ENCODE data around the gene SLC9A9. TPM values are rescaled to one million over a fixed set of nuclear protein-coding genes. Genes with fewer than 3 reads are reported as not detected.

SLC9A9 gene
- total RNA-seq, 4 donors from 2014 or later: 10.1 to 27.2 (median 16.7) TPM

DNA sequence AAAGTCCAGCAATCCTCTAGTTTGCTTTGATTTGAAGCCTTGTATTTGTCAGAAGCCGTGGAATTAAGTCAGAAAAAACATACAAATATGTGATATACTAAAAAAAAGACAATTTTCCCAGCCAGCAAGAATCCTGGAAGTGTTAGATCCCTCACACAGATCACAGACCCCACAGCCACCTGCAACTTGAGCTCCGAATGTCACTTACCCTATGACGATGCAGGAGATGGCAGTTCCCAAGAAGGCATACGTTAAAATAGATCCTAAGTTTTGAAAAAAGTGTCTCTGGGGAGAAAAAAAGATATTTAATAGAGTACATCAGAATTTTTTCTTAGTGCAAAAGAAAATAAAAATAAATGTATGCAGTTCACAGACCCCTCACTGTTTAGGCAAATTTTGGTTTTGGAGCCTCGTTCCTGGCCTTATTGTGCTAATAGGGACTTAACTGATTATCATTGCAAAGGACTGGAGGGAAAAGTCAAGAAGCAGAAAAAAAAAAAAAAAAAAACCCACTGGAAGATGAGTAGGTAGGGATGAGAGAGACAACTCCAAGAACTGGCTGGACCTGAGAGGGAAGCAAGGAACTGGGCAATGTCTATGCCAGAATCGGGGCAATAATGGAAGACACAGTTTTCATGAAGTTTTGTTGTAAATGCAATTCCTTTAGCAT is 53.3 kb downstream of the SLC9A9 start:
- Histone ChIP-seq H3K4me3 (no peak overlapping the region), H3K27ac (no peak overlapping the region), H3K9me3 (peaks cover 0 to 4% (median 0%) of the 10 kb centered on the region in 3 donors), H3K27me3 (no peaks in the 10 kb centered on the region), H3K4me1 (peaks cover 0 to 16% (median 4%) of the 10 kb centered on the region in 3 donors), H3K36me3 (no peaks in the 10 kb centered on the region)
- no peak for ATAC-seq
- WGBS, 2 donors (ENCODE audit: low coverage in 1 of 2): 76 to 77% methylated on average over 5 to 6 of the region's 6 CpGs
- TF ChIP-seq CTCF (IDR thresholded peaks at IDR 0.05): no peak
- TF ChIP-seq POLR2AphosphoS5 (IDR thresholded peaks at IDR 0.05): no peak
- TF ChIP-seq POLR2A (IDR thresholded peaks at IDR 0.05): no peak
- no peak for TF ChIP-seq EP300 (IDR thresholded peaks at IDR 0.05)

DNA sequence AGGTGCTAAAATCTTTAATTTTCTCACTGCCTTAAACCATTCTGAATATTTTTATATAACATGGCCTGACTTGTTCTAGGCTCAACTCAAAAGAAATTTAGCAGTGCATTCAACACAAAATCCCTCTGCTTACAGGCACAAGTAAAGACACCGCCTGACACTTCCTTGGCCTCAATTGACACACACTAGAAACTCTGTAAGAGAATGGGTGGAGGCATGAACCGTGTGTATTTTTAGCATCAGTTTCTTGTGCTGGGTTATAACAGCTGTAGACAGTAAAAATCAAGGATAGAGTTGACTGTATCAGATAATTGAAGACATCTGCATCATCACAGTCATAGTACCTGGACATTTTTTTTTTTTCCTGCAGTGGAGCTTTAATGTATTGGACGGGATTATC is 54.3 kb downstream of the SLC9A9 start:
- Histone ChIP-seq H3K4me1 (peaks cover 0 to 16% (median 4%) of the 10 kb centered on the region in 3 donors), H3K27me3 (no peaks in the 10 kb centered on the region), H3K4me3 (no peak overlapping the region), H3K36me3 (no peaks in the 10 kb centered on the region), H3K27ac (peak overlapping the region in 1 of 4 donors; percentile 36), H3K9me3 (peaks cover 0 to 4% (median 0%) of the 10 kb centered on the region in 3 donors)
- WGBS, 2 donors (ENCODE audit: low coverage in 1 of 2): 29 to 36% methylated on average over 3 of the region's 3 CpGs
- no peak for ATAC-seq
- no peak for TF ChIP-seq CTCF (IDR thresholded peaks at IDR 0.05)

DNA sequence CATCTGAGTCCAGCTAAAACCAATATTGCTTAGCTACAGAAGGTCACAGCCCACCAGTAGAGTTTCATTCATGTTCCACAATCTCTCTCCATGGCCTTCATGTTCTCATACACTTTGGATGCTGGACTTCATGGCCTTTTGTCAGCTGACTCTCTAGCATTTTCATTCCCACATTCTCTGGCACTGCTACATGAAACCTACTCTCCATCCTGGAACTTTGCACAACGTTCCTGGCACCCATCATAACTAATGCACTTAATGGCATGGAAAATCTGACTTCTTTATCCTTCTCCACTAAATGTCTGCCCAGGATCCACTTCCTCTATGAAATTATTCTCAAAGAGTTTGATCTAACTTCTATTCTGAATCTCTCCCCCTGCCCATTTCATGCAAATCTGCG is 56.9 kb downstream of the SLC9A9 start:
- Histone ChIP-seq H3K4me1 (peaks cover 4 to 29% (median 4%) of the 10 kb centered on the region in 3 donors), H3K9me3 (peaks cover 0 to 4% (median 0%) of the 10 kb centered on the region in 3 donors), H3K36me3 (no peaks in the 10 kb centered on the region), H3K27me3 (no peaks in the 10 kb centered on the region), H3K27ac (no peak overlapping the region), H3K4me3 (no peak overlapping the region)
- whole genome bisulfite sequencing, 2 donors (ENCODE audit: low coverage in 1 of 2): 56 to 100% methylated on average over 1 to 2 of the region's 2 CpGs
- ATAC-seq: no peak
- TF ChIP-seq CTCF (IDR thresholded peaks at IDR 0.05): no peak

GRCh38 chr3:143786219-143787191 is 61.8 kb downstream of the SLC9A9 start:
- Histone ChIP-seq H3K27ac (peak overlapping the region; percentile 23 to 54 (median 38)), H3K27me3 (no peaks in the 10 kb centered on the region), H3K9me3 (peaks cover 0 to 2% (median 0%) of the 10 kb centered on the region in 3 donors), H3K4me3 (peak overlapping the region; percentile 14 to 23), H3K4me1 (peaks cover 0 to 17% (median 6%) of the 10 kb centered on the region in 3 donors), H3K36me3 (no peaks in the 10 kb centered on the region)
- 18 to 19% methylated on average over 5 to 8 of the region's 9 CpGs for WGBS, 2 donors (ENCODE audit: low coverage in 1 of 2)
- ATAC-seq: peak; percentile 59
- TF ChIP-seq POLR2AphosphoS5 (IDR thresholded peaks at IDR 0.05) (no peak), POLR2A (IDR thresholded peaks at IDR 0.05) (no peak), CTCF (IDR thresholded peaks at IDR 0.05) (no peak), EP300 (IDR thresholded peaks at IDR 0.05) (no peak)

All from gastroesophageal sphincter (tissue), 4 donors.